Endothelial cell of umbilical vein (primary cell): ENCODE results near the gene MSH5. TPM values are rescaled to one million over a fixed set of nuclear protein-coding genes. Genes with fewer than 3 reads are reported as not detected.

Experiments
- BruUV-seq: library from RNA; stranded (reverse); fragments of 400-500 nt; replicated peaks from 2 replicates; lab custom pipeline; 2021; lab: Mats Ljungman, UMichigan
- CTCF ChIA-PET: fragments of 300-600, 350-600 bp; sonication (Branson Sonifier 250); formaldehyde crosslinking; loops from one replicate; lab custom pipeline; 2021; ENCODE audit warnings: antibody characterized with exemption, inconsistent platforms; lab: Charles Lee
- POLR2A ChIA-PET: fragments of 300-600, 350-600 bp; sonication (Branson Sonifier 250); formaldehyde crosslinking; loops from one replicate; lab custom pipeline; 2021; ENCODE audit warnings: antibody characterized with exemption, inconsistent platforms; lab: Charles Lee
- DNase-seq: peaks from one replicate; pipeline ENCODE4 v3.0.0-alpha.2; 2011; ENCODE audit warnings: low read depth, low spot score
- FAIRE-seq: peaks from 2 replicates; lab custom pipeline; 2011; peaks lifted over from hg19 to GRCh38; lab: Jason Lieb, UNC
- H2AFZ ChIP-seq: 2 replicates; pipeline ENCODE4 v1.6.0; 2012; ENCODE audit warnings: low read depth, low read length, control low read depth, inconsistent platforms
- H3K27ac ChIP-seq: 2 replicates; pipeline ENCODE4 v1.5.1; 2011; ENCODE audit warnings: low read depth, mild to moderate bottlenecking, control low read depth, low read length, moderate library complexity; ENCODE audit not compliant: insufficient read depth
- H3K27me3 ChIP-seq, 2 experiments: 2 replicates each; pipeline versions ENCODE4 v1.6.0 to v1.6.1; 2011; ENCODE audit warnings: low read length in 2 of 2, mixed read lengths in 1 of 2; ENCODE audit not compliant: control insufficient read depth in 2 of 2, insufficient read depth in 2 of 2
- H3K36me3 ChIP-seq, 2 experiments: 2 replicates in 1 of 2; 3 replicates in 1 of 2; pipeline ENCODE4 v1.5.1; 2011; ENCODE audit warnings: low read length in 2 of 2, mild to moderate bottlenecking in 1 of 2, moderate library complexity in 1 of 2; ENCODE audit not compliant: control insufficient read depth in 2 of 2, insufficient read depth in 2 of 2; ENCODE audit errors: extremely low read depth in 1 of 2
- H3K4me1 ChIP-seq: 3 replicates; pipeline ENCODE4 v1.5.1; 2011; ENCODE audit warnings: mild to moderate bottlenecking, low read length; ENCODE audit not compliant: control insufficient read depth, insufficient read depth; ENCODE audit errors: extremely low read depth
- H3K4me2 ChIP-seq: 2 replicates; pipeline ENCODE4 v1.6.1; 2011; ENCODE audit warnings: low read length, control low read depth, mixed read lengths; ENCODE audit not compliant: insufficient read depth
- H3K4me3 ChIP-seq, 3 experiments: fragments of 200-600 bp in 1 of 3; sonication (generic), shearing (Covaris generic) in 1 of 3; replicated peaks in 1 of 3; 2 replicates each; pipeline ENCODE4 v1.5.1; 2011 to 2016; ENCODE audit warnings: control low read depth in 3 of 3, low read length in 3 of 3, mild to moderate bottlenecking in 2 of 3, inconsistent platforms in 1 of 3, low read depth in 1 of 3, moderate library complexity in 1 of 3; ENCODE audit not compliant: insufficient read depth in 1 of 3
- H3K79me2 ChIP-seq: 2 replicates; pipeline ENCODE4 v1.6.0; 2012; ENCODE audit warnings: low read length, inconsistent platforms; ENCODE audit not compliant: control insufficient read depth, insufficient read depth
- H3K9ac ChIP-seq: replicated peaks from 2 replicates; pipeline ENCODE3; 2011; ENCODE audit warnings: low read length, control low read depth; ENCODE audit not compliant: insufficient read depth; ENCODE audit errors: extremely low read depth
- H3K9me1 ChIP-seq: replicated peaks from 3 replicates; pipeline ENCODE4 v1.6.0; 2011; ENCODE audit warnings: mild to moderate bottlenecking, low read length; ENCODE audit not compliant: control insufficient read depth, insufficient read depth; ENCODE audit errors: extremely low read depth
- H3K9me3 ChIP-seq: replicated peaks from 2 replicates; pipeline ENCODE4 v1.5.1; 2012; ENCODE audit warnings: low read length, inconsistent platforms; ENCODE audit not compliant: control insufficient read depth, insufficient read depth
- H4K20me1 ChIP-seq: replicated peaks from 2 replicates; pipeline ENCODE3; 2011; ENCODE audit warnings: mild to moderate bottlenecking, low read length; ENCODE audit not compliant: control insufficient read depth, insufficient read depth; ENCODE audit errors: extremely low read depth
- EZH2 ChIP-seq: IDR thresholded peaks from 2 replicates; pipeline ENCODE4 v1.6.1; 2012; ENCODE audit warnings: borderline replicate concordance, low read depth, mild to moderate bottlenecking, moderate library complexity, low read length, inconsistent platforms; ENCODE audit not compliant: severe bottlenecking
- FOS ChIP-seq: IDR thresholded peaks from 2 replicates; pipeline ENCODE4 v1.6.1; 2011; ENCODE audit warnings: mild to moderate bottlenecking, low read length, moderate library complexity, borderline replicate concordance; ENCODE audit not compliant: insufficient read depth
- GATA2 ChIP-seq: IDR thresholded peaks from 2 replicates; pipeline ENCODE4 v1.7.0; 2011; ENCODE audit warnings: low read depth, mild to moderate bottlenecking, moderate library complexity, mixed read lengths, low read length; ENCODE audit not compliant: insufficient read length, insufficient read depth
- JUN ChIP-seq: IDR thresholded peaks from 2 replicates; pipeline ENCODE4 v1.6.1; 2011; ENCODE audit warnings: borderline replicate concordance, low read depth; ENCODE audit not compliant: insufficient read length, insufficient read depth
- MAX ChIP-seq: IDR thresholded peaks from 2 replicates; pipeline ENCODE4 v1.6.1; 2011; ENCODE audit not compliant: insufficient read depth, insufficient read length
- MYC ChIP-seq: IDR thresholded peaks from one replicate; pipeline ENCODE4 v1.6.1; 2011; ENCODE audit warnings: mild to moderate bottlenecking, low read depth, low read length
- POLR2A ChIP-seq: IDR thresholded peaks from 2 replicates; pipeline ENCODE4 v1.6.1; 2012; ENCODE audit warnings: low read depth, mild to moderate bottlenecking, control low read depth, low read length
- POLR2AphosphoS5 ChIP-seq: IDR thresholded peaks from 2 replicates; pipeline ENCODE4 v1.6.1; 2012; ENCODE audit warnings: low read depth, mild to moderate bottlenecking, control low read depth, low read length, moderate library complexity; ENCODE audit not compliant: insufficient read depth
- dilution Hi-C: fragments of 300-500 bp; cut with MboI; formaldehyde crosslinking; loops from one replicate; pipeline ENCODE4 v1.15.0; 2019; ENCODE audit warnings: low sequenced_read_pairs; ENCODE audit not compliant: extremely low pct_ligation_motif_present
- intact Hi-C: fragments of 100-400 bp; cut with micrococcal nuclease; formaldehyde crosslinking; loops from one replicate; pipeline ENCODE4 v1.10.0; 2022
- polyA plus RNA-seq, 4 experiments: library from polyadenylated mRNA; depleted of rRNA in 3 of 4; stranded (reverse) in 3 of 4; unstranded in 1 of 4; fragments of >200 nt; gene quantifications; 2 replicates each; pipeline versions ENCODE4 v1.2.1 to v1.2.3, GENCODE V29; 2011 to 2012; ENCODE audit warnings: missing spikeins in 1 of 4
- total RNA-seq: library from RNA; stranded (reverse); gene quantifications from 2 replicates; pipeline ENCODE4 v1.2.3, GENCODE V29; 2021
- TF ChIP-seq, protein P1 (sequence below), 2 donors: IDR thresholded peaks; 1 replicate in 1 of 2; 2 replicates in 1 of 2; pipeline ENCODE4 v1.5.1; 2011; ENCODE audit warnings: low read length in 2 of 2, mild to moderate bottlenecking in 2 of 2, moderate library complexity in 2 of 2, control low read depth in 1 of 2, inconsistent platforms in 1 of 2, low read depth in 1 of 2; ENCODE audit not compliant: insufficient read depth in 1 of 2; ENCODE audit errors: extremely low read depth in 1 of 2

The MSH5 gene
- total and polyA plus RNA-seq, 2 donors (not counting 3 experiments of a cell fraction or from before 2014, with no cell fraction given) = 27.1 to 43.8 TPM

DNA sequence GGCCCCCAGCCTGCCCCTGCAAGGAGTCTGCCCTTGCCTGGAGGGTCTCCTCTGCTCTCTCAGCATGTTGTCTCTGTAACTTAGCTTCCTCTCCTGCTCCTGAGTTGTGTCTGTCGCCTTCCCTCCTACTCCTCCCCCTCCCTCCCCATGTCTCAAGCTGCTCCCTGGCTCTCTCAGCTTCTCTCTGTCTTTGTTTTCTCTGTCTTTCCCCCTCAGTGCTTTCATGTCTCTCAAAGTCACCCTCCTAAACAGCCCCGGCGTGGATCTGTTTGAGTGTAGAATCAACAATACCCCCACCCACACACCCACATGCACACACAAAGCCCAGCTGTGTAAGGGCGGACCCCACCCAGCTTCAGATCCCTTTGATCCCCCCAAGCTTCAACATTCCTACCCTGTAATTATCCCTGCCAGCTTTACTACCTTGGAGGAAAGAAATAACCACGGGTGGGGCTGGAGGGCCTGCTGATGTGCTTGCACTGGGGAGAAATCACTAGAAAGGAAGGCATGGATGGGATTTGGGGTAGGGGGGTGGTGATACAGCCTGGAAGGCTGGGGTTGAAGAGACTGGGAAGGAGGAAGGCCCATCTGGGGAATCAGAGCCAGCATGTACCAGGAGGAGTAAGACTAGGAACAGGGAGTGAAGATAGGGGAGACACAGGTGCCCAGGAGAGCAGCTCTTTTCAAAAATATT, 25.7 kb upstream of the MSH5 start:
- Histone ChIP-seq H3K79me2 (no peaks in the 10 kb centered on the region), H3K36me3 (no peaks in the 10 kb centered on the region), H3K4me1 (peaks cover 8% of the 10 kb centered on the region), H3K9me3 (no peaks in the 10 kb centered on the region), H3K9me1 (no peaks in the 10 kb centered on the region), H4K20me1 (no peaks in the 10 kb centered on the region), H3K4me2 (no peak overlapping the region), H3K27ac (no peak overlapping the region), H2AFZ (no peak overlapping the region), H3K9ac (no peak overlapping the region), H3K27me3 (no peaks in the 10 kb centered on the region), H3K4me3 (no peak overlapping the region)
- intact Hi-C loops = no loop called here
- DNase-seq (no peak), FAIRE-seq (no peak)
- TF ChIP-seq JUN = no peak
- no peak for TF ChIP-seq FOS
- TF ChIP-seq, protein P1, sequence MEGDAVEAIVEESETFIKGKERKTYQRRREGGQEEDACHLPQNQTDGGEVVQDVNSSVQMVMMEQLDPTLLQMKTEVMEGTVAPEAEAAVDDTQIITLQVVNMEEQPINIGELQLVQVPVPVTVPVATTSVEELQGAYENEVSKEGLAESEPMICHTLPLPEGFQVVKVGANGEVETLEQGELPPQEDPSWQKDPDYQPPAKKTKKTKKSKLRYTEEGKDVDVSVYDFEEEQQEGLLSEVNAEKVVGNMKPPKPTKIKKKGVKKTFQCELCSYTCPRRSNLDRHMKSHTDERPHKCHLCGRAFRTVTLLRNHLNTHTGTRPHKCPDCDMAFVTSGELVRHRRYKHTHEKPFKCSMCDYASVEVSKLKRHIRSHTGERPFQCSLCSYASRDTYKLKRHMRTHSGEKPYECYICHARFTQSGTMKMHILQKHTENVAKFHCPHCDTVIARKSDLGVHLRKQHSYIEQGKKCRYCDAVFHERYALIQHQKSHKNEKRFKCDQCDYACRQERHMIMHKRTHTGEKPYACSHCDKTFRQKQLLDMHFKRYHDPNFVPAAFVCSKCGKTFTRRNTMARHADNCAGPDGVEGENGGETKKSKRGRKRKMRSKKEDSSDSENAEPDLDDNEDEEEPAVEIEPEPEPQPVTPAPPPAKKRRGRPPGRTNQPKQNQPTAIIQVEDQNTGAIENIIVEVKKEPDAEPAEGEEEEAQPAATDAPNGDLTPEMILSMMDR (IDR thresholded peaks at IDR 0.05; ENCODE audit: extremely low read depth in 1 of 2, insufficient read depth in 1 of 2, low read depth in 1 of 2, low read length in 2 of 2) = no peak
- TF ChIP-seq GATA2 = no peak
- no peak for TF ChIP-seq EZH2
- TF ChIP-seq POLR2A = no peak
- no peak for TF ChIP-seq POLR2AphosphoS5
- no peak for TF ChIP-seq MAX
- no peak for TF ChIP-seq MYC
- BruUV-seq = no TSS peak
- ChIA-PET CTCF (interaction anchor here (1.3 to 3.0 kb wide), 6 partner anchors 9 to 116 kb away, joined by 3 to 9 read pairs (median 5); partner anchors contain the start of genes ABHD16A and MPIG6B), POLR2A (interaction anchor here (0.7 to 2.0 kb wide), 2 partner anchors 10 to 11 kb away, joined by 3 to 10 read pairs; partner anchors contain the start of gene ABHD16A)
- dilution Hi-C loops = no loop called here
